Common myeloid progenitor, CD34-positive (primary cell): Measurements from ENCODE around the gene GMFB.
"Not testable (repeated sequence)": the region's sequence is repeated elsewhere in the genome, so short reads cannot be mapped to it uniquely, and the experiment has no call there.

Source experiments
- CTCF ChIA-PET: fragments of 350-600 bp; sonication (Branson Sonifier 250); formaldehyde crosslinking; loops from one replicate; lab custom pipeline; 2021; ENCODE audit warnings: antibody characterized with exemption; lab: Charles Lee
- POLR2A ChIA-PET: fragments of 350-600 bp; sonication (Branson Sonifier 250); formaldehyde crosslinking; loops from one replicate; lab custom pipeline; 2021; ENCODE audit warnings: antibody characterized with exemption; lab: Charles Lee
- DNase-seq, 3 donors: peaks; one replicate each; pipeline versions ENCODE4 v3.0.0 to v3.0.0-alpha.2; 2013
- H3K27ac ChIP-seq, 2 experiments: 1 replicate in 1 of 2; 2 replicates in 1 of 2; pipeline ENCODE4 v1.7.0; 2013; ENCODE audit warnings: inconsistent platforms in 2 of 2, low read length in 2 of 2, mild to moderate bottlenecking in 2 of 2, low read depth in 1 of 2, moderate library complexity in 1 of 2; ENCODE audit not compliant: severe bottlenecking in 2 of 2, insufficient read depth in 1 of 2, poor library complexity in 1 of 2
- H3K27me3 ChIP-seq, 5 experiments: replicated peaks in 2 of 5; 1 replicate in 3 of 5; 2 replicates in 2 of 5; pipeline versions ENCODE4 v1.6.1 to v1.7.0; 2013; ENCODE audit warnings: low read length in 4 of 5, mild to moderate bottlenecking in 2 of 5, moderate library complexity in 2 of 5, inconsistent platforms in 1 of 5; ENCODE audit not compliant: insufficient read depth in 5 of 5, control insufficient read depth in 4 of 5
- H3K36me3 ChIP-seq, 4 experiments: 1 replicate in 2 of 4; 2 replicates in 2 of 4; pipeline versions ENCODE4 v1.6.1 to v1.7.0; 2013; ENCODE audit warnings: low read length in 3 of 4, control low read depth in 1 of 4, mild to moderate bottlenecking in 1 of 4; ENCODE audit not compliant: control insufficient read depth in 4 of 4, insufficient read depth in 4 of 4
- H3K4me1 ChIP-seq, 4 experiments: 1 replicate in 3 of 4; 2 replicates in 1 of 4; pipeline versions ENCODE4 v1.6.1 to v1.7.1; 2013; ENCODE audit warnings: low read length in 3 of 4, mild to moderate bottlenecking in 3 of 4, control low read depth in 1 of 4, inconsistent platforms in 1 of 4, moderate library complexity in 1 of 4; ENCODE audit not compliant: control insufficient read depth in 4 of 4, insufficient read depth in 4 of 4; ENCODE audit errors: control extremely low read depth in 1 of 4
- H3K4me3 ChIP-seq, 7 experiments: 1 replicate in 4 of 7; 2 replicates in 3 of 7; pipeline versions ENCODE4 v1.5.1 to v1.7.0; 2013; ENCODE audit warnings: mild to moderate bottlenecking in 7 of 7, low read length in 6 of 7, moderate library complexity in 6 of 7, inconsistent platforms in 2 of 7, low read depth in 2 of 7, control low read depth in 1 of 7; ENCODE audit not compliant: insufficient read depth in 4 of 7, control insufficient read depth in 1 of 7; ENCODE audit errors: extremely low read depth in 1 of 7
- H3K9me3 ChIP-seq, 5 experiments: 1 replicate in 4 of 5; 2 replicates in 1 of 5; pipeline versions ENCODE4 v1.6.1 to v1.7.1; 2013; ENCODE audit warnings: low read length in 4 of 5, mild to moderate bottlenecking in 2 of 5, inconsistent platforms in 1 of 5, low read depth in 1 of 5, moderate library complexity in 1 of 5; ENCODE audit not compliant: control insufficient read depth in 4 of 5, insufficient read depth in 2 of 5; ENCODE audit errors: control extremely low read depth in 1 of 5
- WGBS: methylation state at CpG from one replicate; pipeline ENCODE4 v1.1.5; 2013; ENCODE audit not compliant: insufficient coverage; 5-methylcytosine and 5-hydroxymethylcytosine counted together

Gene GMFB

GRCh38 chr14:54457609-54457996 is 31.2 kb downstream of the GMFB start:
- H3K27ac ChIP-seq: no peak overlapping the region
- no peaks in the 10 kb centered on the region for H3K4me1 ChIP-seq
- H3K9me3 ChIP-seq: peaks cover 0 to 6% (median 0%) of the 10 kb centered on the region in 5 experiments
- WGBS: no CpG with 5 or more reads among the region's 3 CpGs
- CTCF ChIA-PET: interaction anchor here (0.6 to 1.4 kb wide), 3 partner anchors 14 to 949 kb away, joined by 3 to 4 read pairs (median 3); no protein-coding TSS in a partner anchor
- no peak for DNase-seq
- POLR2A ChIA-PET: no interaction called here
- H3K36me3 ChIP-seq: no peaks in the 10 kb centered on the region
- no peaks in the 10 kb centered on the region for H3K27me3 ChIP-seq
- H3K4me3 ChIP-seq: no peak overlapping the region

GRCh38 chr14:54456820-54457608 is 31.8 kb downstream of the GMFB start:
- H3K27me3 ChIP-seq, H3K9me3 ChIP-seq, DNase-seq, H3K4me1 ChIP-seq, POLR2A ChIA-PET, H3K4me3 ChIP-seq, H3K27ac ChIP-seq, H3K36me3 ChIP-seq: not testable (repeated sequence)
- no CpG with 5 or more reads among the region's 1 CpG for WGBS
- CTCF ChIA-PET: interaction anchor here (0.6 to 1.4 kb wide), 5 partner anchors 9 to 950 kb away, joined by 3 to 4 read pairs (median 3); no protein-coding TSS in a partner anchor

- peaks cover 0 to 6% (median 0%) of the 10 kb centered on the region in 5 experiments for H3K9me3 ChIP-seq
- no peak overlapping the region for H3K4me3 ChIP-seq
- peaks cover 0 to 3% (median 0%) of the 10 kb centered on the region in 4 experiments for H3K4me1 ChIP-seq
- no peak for DNase-seq
- POLR2A ChIA-PET: no interaction called here
- H3K36me3 ChIP-seq: no peaks in the 10 kb centered on the region
- WGBS: 88% methylated on average over 1 of the region's 1 CpG
- CTCF ChIA-PET: no interaction called here
- H3K27me3 ChIP-seq: no peaks in the 10 kb centered on the region
- no peak overlapping the region for H3K27ac ChIP-seq
Observed at GRCh38 chr14:54455363-54455762, 33.4 kb downstream of the GMFB start.

GRCh38 chr14:54453990-54454389 is 34.8 kb downstream of the GMFB start:
- H3K9me3 ChIP-seq, DNase-seq, POLR2A ChIA-PET, CTCF ChIA-PET, H3K36me3 ChIP-seq, H3K27me3 ChIP-seq, H3K4me1 ChIP-seq, H3K4me3 ChIP-seq, H3K27ac ChIP-seq: not testable (repeated sequence)
- 96% methylated on average over 4 of the region's 5 CpGs for whole genome bisulfite sequencing

- Histone ChIP-seq H3K4me3 (no peak overlapping the region), H3K27me3 (peaks cover 0 to 2% (median 0%) of the 10 kb centered on the region in 5 experiments), H3K27ac (no peak overlapping the region), H3K9me3 (no peaks in the 10 kb centered on the region), H3K4me1 (peaks cover 0 to 3% (median 0%) of the 10 kb centered on the region in 4 experiments), H3K36me3 (no peaks in the 10 kb centered on the region)
- no peak for DNase-seq
- ChIA-PET POLR2A (no interaction called here), CTCF (no interaction called here)
- WGBS: 100% methylated on average over 2 of the region's 3 CpGs
Observed at GRCh38 chr14:54453252-54453651, 35.5 kb downstream of the GMFB start.

- Histone ChIP-seq H3K27me3 (peaks cover 0 to 2% (median 0%) of the 10 kb centered on the region in 5 experiments), H3K27ac (no peak overlapping the region), H3K4me3 (no peak overlapping the region), H3K36me3 (no peaks in the 10 kb centered on the region), H3K4me1 (peaks cover 0 to 5% (median 0%) of the 10 kb centered on the region in 4 experiments), H3K9me3 (no peaks in the 10 kb centered on the region)
- POLR2A ChIA-PET: interaction anchor here (0.6 kb wide), 1 partner anchor 1739 kb away, joined by 8 read pairs; no protein-coding TSS in a partner anchor
- CTCF ChIA-PET: interaction anchor here (0.6 to 1.2 kb wide), 3 partner anchors 36 to 994 kb away, joined by 3 read pairs; no protein-coding TSS in a partner anchor
- DNase-seq: no peak
- 100% methylated on average over 1 of the region's 3 CpGs for WGBS
Observed at GRCh38 chr14:54451961-54452360, 36.8 kb downstream of the GMFB start.

GRCh38 chr14:54451121-54451601 is 37.6 kb downstream of the GMFB start:
- ChIA-PET CTCF (interaction anchor here (0.9 to 1.2 kb wide), 3 partner anchors 20 to 438 kb away, joined by 3 read pairs; no protein-coding TSS in a partner anchor), POLR2A (no interaction called here)
- DNase-seq: no peak
- Histone ChIP-seq H3K4me1 (peaks cover 0 to 11% (median 2%) of the 10 kb centered on the region in 4 experiments), H3K27me3 (peaks cover 0 to 5% (median 2%) of the 10 kb centered on the region in 5 experiments), H3K27ac (no peak overlapping the region), H3K36me3 (no peaks in the 10 kb centered on the region), H3K9me3 (no peaks in the 10 kb centered on the region), H3K4me3 (no peak overlapping the region)
- WGBS: 96% methylated on average over 7 of the region's 7 CpGs
